Urothelium cell line (cell line): ENCODE results near the gene THSD7B.

Experiments
- DNase-seq: peaks from one replicate; pipeline ENCODE4 v3.0.0; 2011; ENCODE audit warnings: low spot score, mixed read lengths
- FAIRE-seq: peaks from 2 replicates; lab custom pipeline; 2011; peaks lifted over from hg19 to GRCh38; lab: Jason Lieb, UNC

Gene THSD7B

GRCh38 chr2:137190411-137191195 lies 425.3 kb downstream of the THSD7B start:
- no peak for DNase-seq
- FAIRE-seq, result no peak

DNA sequence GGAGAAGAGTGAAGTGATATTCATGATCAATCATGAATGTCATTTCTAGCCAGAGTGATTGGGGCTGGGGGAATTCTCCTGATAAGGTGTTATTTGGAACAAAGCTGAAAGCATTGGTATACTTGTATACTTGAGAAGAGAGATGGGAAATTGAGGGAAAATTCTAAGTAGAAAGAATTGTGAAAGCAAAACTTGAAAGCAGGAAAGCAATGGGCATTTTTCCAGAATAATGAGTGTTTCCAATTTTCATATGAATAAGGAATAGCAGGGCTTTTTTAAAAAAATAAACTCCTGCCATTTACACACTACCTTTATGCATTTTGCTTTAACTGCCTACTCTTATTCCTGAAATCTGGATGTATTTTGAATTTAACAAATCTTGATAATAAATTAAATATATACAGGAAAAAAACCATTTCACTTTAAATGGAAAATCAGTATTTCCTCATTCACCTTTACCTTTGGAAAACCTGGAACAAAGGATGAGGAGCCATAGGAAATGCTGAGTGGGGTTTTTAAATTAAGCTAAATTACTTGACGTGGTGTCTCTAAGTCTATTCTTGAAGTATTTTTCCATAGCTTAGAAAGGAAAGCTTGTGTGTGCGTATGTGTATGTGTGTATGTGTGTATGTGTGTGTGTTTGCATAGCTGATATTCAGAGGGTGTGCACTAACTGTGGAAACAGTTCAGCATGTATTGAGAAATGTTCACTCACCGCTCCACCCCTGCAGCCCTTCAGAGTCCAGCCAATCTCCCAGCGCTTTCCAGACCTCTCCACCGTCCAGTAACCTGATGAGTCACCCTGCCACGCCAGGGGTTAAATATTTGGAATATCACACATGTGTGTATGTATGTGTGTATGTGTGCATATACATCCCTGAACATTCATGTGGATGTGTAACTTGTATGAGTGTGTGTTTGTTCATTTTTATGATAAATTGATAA lies 427.3 kb downstream of the THSD7B start:
- DNase-seq (no peak), FAIRE-seq (no peak)

GRCh38 chr2:137193401-137193800 lies 428.1 kb downstream of the THSD7B start:
- DNase-seq, result no peak
- FAIRE-seq, result no peak

DNA sequence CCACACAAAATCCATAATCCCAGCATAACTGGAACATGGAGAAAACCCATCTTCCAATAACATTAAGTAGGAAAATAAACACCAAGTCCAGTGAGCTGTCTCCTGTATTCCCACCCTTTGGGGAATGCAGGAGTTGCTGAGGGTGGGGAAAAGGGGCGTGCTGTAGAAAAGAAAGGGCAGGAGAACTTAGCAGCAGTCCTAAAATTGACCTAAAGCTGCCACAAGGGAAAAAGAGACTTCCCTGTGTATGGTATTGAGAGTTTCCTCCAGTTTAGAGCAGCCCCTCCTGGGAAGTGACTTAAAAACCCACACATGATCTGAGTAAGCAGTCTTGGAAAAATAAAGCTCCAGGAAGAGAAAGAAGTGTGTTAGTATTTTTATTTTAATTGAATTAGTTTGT lies 428.8 kb downstream of the THSD7B start:
- DNase-seq (no peak), FAIRE-seq (no peak)

GRCh38 chr2:137199751-137200150 lies 434.4 kb downstream of the THSD7B start:
- FAIRE-seq, result no peak
- DNase-seq, result no peak

DNA sequence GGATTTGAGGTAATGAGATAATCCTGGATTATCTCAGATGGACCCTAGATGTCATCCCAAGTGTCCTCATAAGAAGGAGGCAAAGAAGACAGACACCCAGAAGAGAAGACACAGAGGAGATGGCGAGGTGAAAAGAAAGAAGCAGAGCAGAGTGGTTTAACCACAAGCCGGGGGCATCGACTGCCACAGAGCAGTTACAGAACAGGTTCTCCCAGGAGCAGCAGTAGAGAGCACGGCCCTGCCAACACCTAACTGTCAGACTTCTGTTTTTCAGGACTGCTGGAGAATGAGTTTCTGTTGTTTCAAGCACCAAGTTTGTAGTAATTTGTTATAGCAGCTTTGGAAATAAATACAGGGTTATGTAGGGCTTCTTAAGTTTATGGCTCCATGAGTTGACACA lies 437.0 kb downstream of the THSD7B start:
- no peak for FAIRE-seq

DNA sequence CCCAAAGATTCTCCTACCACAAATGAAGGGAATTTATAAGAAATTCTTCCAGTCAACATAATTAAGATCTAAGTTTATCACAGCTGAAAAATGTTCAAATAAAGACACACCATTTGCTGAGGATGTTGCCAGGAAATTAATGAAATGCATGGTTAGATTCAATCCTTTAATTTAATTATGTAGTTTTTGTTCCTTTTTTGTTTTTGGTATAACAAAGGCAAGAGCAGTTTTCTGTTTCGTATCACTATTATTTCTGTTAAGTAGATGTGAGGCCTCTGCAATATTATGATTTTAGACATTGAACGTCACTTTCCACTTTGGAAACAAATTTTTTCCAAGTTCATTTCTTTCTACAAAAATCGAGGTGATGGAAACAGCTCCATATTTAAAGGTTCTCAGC lies 440.0 kb downstream of the THSD7B start:
- FAIRE-seq (no peak), DNase-seq (no peak)

More for the DNA sequence above, 437.0 kb downstream of the THSD7B start:
- no peak for DNase-seq

DNA sequence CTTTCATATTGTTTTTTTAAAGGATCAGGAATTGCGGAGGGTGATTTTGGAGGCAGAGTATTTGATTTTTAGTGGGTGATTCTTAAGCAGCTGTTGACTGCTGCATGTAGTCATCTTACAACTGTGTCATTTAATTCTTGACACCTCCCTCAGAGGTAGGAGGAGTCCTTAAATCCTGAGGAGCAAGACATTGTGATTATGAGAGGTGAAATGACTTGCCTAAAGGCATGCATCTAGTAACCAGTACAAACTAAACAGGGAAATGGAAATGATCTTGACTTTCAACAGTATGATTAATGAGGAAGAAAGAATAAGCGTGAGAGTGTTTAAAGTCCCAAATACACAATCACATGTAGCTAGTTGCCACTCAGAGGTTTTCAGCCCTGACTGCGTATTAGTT lies 440.7 kb downstream of the THSD7B start:
- FAIRE-seq (no peak), DNase-seq (no peak)

DNA sequence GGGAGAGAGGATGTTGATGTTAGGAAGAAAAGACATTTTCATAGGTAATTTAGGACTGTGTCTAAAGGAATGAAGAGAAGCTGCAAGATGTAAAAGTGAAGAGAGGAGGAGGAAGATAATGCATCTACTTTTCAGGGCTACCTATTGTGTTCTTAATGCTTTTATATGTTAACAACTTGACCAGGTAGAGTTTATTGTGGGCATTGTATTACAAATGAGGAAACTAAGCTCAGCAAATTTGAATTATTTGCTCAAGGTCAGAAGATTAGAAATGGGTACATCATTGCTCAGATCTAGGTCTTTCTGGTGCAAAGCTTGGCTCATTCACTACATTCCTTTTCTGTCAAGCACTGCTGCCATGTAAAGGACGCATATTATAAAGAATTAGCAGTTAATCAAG lies 441.7 kb downstream of the THSD7B start:
- FAIRE-seq (no peak), DNase-seq (no peak)

- FAIRE-seq (no peak), DNase-seq (peak; percentile 32)
Observed at GRCh38 chr2:137208431-137208891, 443.1 kb downstream of the THSD7B start.

GRCh38 chr2:137210039-137210438 lies 444.7 kb downstream of the THSD7B start:
- FAIRE-seq (no peak), DNase-seq (no peak)

DNA sequence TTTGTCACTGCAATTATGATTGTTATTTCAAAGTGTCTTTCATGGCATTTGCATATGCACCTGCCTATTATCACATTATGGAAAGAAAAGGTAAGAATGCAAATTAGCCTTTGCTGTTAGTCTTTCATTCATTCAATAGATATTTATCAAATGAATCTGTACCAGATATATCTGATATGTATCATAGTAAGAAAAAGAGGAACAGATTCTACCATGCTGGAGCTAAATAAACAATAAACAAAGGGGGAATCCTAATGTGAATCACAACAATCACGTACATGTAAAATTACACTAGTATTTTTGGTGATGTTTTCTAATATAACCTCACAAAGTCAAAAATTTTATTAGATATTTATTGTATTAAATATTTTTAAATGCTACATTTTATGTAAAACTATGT lies 446.4 kb downstream of the THSD7B start:
- no peak for FAIRE-seq

DNA sequence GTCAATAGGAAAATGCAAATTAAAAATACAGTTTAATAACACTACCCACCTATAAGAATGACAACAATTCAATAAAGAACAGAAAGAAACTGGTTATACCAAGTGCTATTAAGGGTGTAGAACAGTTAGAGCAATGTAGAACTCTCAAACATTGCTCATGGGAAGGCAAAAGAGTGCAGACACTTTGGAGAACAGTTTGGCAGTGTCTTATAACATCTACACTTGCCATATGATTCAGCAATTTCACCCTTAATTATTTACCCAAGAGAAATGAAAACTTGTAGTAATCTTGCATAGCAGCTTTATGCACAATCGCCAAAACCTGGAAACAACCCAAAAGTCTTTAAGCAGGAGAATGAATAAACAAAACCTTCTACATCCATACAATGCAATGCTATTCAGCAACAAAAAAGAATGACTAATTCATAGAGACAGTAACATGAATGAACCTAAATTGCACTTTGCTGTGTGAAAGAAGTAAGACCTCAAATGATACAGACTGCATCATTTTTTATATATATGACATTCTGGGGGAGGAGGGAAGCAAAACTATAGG lies 455.2 kb downstream of the THSD7B start:
- DNase-seq (no peak), FAIRE-seq (no peak)

More for the DNA sequence above, 446.4 kb downstream of the THSD7B start:
- no peak for DNase-seq

DNA sequence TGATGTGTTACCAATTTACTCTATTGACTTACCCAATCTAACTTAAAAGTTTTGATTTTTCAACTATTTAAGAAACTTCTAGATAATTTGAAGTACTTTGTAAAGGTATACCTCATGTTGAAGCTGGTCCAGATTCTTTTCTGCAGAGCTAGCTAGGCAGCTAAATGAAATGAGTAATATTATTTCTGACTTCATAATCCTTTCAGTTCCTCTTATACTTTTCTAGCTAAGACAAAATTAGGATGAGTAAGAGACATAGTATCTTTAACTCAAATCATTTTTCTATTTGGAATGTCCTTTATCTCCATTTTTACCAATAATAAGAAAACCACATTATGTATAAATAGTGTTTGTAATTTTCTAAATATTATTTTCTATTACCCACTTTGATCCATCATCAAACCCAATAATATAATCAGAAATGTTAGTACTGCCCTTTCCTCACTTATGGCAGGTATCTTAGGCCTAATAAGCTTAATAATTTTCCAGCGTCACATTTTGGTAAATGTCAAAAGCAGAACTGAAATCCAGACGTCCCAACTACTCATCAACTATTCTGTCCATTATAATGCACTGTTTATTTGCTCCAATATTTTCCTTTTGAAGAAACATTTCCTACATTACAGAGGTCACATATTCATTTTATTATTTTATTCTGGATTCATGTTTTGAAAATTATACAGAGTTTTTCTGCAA lies 456.6 kb downstream of the THSD7B start:
- no peak for DNase-seq

DNA sequence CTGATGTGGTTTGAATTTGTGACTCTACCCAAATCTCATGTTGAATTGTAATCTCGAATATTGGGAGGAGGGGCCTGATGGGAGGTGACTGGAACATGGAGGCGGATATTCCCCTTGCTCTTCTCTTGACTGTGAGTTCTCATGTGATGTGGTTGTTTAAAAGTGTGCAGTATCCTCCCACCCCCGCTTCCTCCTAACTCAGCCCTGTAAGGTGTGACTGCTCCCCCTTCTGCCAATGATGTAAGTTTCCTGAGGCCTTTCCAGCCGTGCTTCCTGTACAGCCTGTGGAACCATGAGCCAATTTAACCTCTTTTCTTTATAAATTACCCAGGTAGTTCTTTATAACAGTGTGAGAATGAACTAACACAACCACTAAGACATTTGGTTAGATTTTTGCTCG lies 458.4 kb downstream of the THSD7B start:
- FAIRE-seq (no peak), DNase-seq (no peak)

More for the DNA sequence above, 456.6 kb downstream of the THSD7B start:
- FAIRE-seq, result no peak

DNA sequence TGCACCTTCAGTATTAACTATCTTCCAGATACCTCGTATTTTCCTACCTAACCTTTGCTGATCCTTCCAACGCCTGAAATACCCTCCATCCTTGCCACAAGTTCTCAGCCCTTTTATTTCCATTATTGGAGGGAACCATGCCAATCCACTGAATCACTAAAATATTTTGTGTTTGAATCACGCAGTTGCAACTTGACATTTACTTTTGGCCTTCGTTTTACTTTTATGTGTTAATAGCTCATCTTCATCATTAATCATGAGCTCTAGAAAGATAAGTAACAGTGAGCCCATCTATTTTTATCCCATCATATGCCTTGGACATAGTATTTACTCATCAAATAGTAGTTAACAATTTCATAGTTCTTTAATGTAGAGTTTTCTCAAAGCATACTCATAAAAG lies 463.2 kb downstream of the THSD7B start:
- no peak for FAIRE-seq
- peak; percentile 17 for DNase-seq

DNA sequence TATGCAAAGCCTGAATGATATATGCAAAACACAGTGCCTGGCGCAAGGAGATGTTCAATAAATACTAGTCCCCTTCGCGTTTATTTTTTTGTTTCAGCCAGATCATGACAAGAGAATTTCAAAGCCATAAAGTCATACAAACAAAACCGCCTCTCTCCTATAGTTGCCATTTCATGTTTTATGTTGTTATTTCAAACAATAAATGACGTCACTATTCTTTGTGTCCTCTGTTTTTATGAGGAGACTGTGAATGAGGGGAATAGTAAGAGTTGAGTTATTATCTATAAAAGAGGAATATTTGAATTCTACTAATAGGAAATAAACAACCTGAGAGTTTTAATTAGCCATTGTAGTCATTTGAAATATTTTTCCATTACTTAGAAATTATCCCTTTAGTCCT lies 464.5 kb downstream of the THSD7B start:
- no peak for DNase-seq
- no peak for FAIRE-seq

DNA sequence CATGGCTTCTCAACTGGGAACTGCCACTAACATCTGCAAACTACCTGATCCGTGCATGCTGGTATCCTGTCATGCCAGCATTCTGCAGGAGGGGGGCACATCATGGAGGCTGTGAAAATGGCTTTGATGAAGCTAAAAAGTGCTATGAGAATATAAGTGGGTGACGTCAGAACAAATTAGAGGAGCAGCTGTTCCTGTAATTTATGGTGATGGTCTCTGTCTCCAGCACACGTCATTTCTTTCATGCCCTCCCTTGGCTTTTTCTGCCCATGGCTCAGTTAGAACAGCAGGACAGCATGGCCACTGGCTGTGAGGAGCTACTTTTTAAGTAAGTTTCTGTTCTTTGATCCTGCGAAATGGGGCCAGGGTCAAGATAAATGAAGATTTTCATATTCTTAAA lies 466.3 kb downstream of the THSD7B start:
- FAIRE-seq, result no peak
- DNase-seq, result no peak

DNA sequence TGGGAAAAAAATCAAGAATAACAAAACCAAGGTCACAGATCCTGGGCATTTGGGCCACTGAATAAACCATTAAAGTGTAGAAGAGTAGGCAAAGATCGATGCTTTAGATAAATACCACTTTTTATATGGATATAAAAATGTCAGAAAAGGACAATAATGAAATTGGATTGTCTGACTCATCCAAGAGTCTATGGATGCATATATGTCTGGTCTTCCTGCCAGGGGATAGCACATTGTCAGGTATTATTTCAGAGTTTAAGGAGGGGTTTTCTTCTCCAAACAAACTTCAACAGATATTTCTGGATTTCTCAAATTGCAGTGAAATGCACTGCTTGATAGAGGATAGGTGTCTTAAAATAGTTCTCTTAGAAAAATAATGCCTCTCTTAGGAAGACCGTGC lies 466.7 kb downstream of the THSD7B start:
- FAIRE-seq (no peak), DNase-seq (no peak)

DNA sequence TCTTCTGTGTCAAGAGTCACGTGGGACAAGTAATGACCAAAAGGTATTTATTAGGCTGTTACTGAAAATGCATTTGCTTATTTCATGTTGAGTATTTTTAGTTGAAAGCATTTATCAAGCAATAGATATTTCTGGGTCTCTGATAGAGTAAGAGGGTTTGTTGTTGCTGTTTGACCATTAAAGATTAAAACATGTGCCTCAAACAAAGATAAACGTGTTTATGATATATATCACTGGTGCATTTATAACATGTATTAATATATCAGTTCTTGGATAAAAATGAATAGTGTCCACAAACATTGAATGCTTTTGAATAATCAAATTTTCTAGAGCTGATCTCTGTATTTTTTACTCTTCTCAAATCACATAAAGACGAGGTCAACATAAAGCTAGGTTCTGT lies 467.7 kb downstream of the THSD7B start:
- no peak for DNase-seq
- no peak for FAIRE-seq

- FAIRE-seq, result no peak
- DNase-seq, result no peak
Observed at GRCh38 chr2:137237055-137237454, 471.7 kb downstream of the THSD7B start.
